C4-2B (cell line): ENCODE results near the gene CRACR2B.

Experiments used
- ZFX ChIP-seq: fragments of 450-650 bp; IDR thresholded peaks from 2 replicates; pipeline ENCODE4 v1.6.1; 2017
- TF ChIP-seq, protein P1 (sequence below): fragments of 450-650 bp; conservative IDR thresholded peaks from 2 replicates; pipeline ENCODE4 v1.5.1; 2017; ENCODE audit warnings: mild to moderate bottlenecking

DNA sequence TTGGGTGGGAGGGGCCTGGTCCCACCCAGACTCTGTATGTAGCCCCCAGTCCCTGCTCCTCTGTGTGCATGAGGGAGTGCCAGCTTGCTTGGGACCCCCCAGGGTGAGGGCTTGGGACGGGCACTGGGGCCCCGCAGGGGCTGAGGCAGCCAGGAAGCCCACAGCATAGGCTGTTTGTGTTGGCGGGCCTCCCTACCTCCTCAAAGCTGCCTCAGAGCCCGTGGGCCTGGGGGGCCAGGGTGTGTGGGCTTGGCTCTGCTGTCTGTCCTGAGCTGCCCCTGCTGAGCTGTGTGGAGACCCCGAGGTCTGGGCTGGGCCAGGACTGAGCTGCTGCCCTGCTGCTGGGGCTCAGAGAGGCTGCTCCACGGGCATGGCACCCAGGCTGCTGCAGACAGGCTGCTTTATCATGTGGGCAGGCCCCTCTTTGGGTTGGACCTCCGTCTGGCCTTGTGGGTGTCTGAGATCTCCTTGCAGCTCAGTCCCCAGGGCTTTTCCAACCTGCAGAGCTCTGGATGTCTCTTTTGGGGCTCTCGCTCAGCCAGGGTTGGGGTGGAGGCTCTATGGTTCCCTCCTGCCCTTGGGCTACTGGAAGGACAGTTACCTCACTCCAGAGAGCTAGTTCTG is 18.3 kb downstream of the CRACR2B start:
- TF ChIP-seq, protein P1, sequence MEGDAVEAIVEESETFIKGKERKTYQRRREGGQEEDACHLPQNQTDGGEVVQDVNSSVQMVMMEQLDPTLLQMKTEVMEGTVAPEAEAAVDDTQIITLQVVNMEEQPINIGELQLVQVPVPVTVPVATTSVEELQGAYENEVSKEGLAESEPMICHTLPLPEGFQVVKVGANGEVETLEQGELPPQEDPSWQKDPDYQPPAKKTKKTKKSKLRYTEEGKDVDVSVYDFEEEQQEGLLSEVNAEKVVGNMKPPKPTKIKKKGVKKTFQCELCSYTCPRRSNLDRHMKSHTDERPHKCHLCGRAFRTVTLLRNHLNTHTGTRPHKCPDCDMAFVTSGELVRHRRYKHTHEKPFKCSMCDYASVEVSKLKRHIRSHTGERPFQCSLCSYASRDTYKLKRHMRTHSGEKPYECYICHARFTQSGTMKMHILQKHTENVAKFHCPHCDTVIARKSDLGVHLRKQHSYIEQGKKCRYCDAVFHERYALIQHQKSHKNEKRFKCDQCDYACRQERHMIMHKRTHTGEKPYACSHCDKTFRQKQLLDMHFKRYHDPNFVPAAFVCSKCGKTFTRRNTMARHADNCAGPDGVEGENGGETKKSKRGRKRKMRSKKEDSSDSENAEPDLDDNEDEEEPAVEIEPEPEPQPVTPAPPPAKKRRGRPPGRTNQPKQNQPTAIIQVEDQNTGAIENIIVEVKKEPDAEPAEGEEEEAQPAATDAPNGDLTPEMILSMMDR: no peak
- TF ChIP-seq ZFX: no peak
